Keratinocyte (primary cell): ENCODE results near the gene NTN3.

Experiments used
- EZH2 ChIP-seq: IDR thresholded peaks from one replicate; pipeline ENCODE4 v1.6.1; 2012; ENCODE audit warnings: inconsistent platforms, mild to moderate bottlenecking, low read length, moderate library complexity
- TF ChIP-seq, protein P1 (sequence below), 3 experiments: IDR thresholded peaks in 1 of 3; conservative IDR thresholded peaks in 1 of 3; optimal IDR thresholded peaks in 1 of 3; 2 replicates in 2 of 3; 3 replicates in 1 of 3; pipeline versions ENCODE3 to v1.5.1; 2011; ENCODE audit warnings: low read length in 3 of 3, mild to moderate bottlenecking in 3 of 3, moderate library complexity in 2 of 3, control low read depth in 1 of 3, inconsistent platforms in 1 of 3; ENCODE audit not compliant: insufficient read depth in 2 of 3; ENCODE audit errors: extremely low read depth in 1 of 3

DNA sequence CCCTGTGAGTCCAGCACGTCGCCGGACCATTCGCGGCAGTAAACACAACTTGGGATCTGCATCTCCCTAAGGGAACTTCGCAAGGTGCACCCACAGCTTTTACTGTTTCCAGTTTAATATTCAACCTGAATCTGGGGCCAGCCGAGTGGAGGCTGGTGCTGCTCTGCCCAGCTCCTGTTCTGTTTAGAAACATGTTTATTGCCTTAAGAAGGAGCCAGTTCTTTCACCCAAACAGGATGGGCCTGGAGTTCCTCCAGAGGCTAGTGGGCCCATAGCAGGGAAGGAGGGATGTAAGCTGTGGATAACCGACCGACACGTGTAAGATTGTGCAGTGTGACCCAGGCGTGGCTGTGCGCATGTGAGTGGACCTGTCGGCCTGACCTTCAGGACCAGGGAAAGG is 21.2 kb downstream of the NTN3 start:
- no peak for TF ChIP-seq EZH2
- TF ChIP-seq, protein P1, sequence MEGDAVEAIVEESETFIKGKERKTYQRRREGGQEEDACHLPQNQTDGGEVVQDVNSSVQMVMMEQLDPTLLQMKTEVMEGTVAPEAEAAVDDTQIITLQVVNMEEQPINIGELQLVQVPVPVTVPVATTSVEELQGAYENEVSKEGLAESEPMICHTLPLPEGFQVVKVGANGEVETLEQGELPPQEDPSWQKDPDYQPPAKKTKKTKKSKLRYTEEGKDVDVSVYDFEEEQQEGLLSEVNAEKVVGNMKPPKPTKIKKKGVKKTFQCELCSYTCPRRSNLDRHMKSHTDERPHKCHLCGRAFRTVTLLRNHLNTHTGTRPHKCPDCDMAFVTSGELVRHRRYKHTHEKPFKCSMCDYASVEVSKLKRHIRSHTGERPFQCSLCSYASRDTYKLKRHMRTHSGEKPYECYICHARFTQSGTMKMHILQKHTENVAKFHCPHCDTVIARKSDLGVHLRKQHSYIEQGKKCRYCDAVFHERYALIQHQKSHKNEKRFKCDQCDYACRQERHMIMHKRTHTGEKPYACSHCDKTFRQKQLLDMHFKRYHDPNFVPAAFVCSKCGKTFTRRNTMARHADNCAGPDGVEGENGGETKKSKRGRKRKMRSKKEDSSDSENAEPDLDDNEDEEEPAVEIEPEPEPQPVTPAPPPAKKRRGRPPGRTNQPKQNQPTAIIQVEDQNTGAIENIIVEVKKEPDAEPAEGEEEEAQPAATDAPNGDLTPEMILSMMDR (optimal IDR thresholded peaks at IDR 0.05 in 1 of 3, IDR thresholded peaks at IDR 0.05 in 1 of 3, conservative IDR thresholded peaks at IDR 0.05 in 1 of 3; ENCODE audit: extremely low read depth in 1 of 3, insufficient read depth in 2 of 3, low read length in 3 of 3): no peak
